NCI-H446 (cell line): ENCODE measurements around the gene PPIG.
"Not testable (repeated sequence)": the region's sequence is repeated elsewhere in the genome, so short reads cannot be mapped to it uniquely, and the experiment has no call there.

Source experiments
- DNase-seq, 2 experiments: peaks; one replicate each; lab custom pipeline; 2025; lab: John Stamatoyannopoulos, UW

PPIG gene

DNA sequence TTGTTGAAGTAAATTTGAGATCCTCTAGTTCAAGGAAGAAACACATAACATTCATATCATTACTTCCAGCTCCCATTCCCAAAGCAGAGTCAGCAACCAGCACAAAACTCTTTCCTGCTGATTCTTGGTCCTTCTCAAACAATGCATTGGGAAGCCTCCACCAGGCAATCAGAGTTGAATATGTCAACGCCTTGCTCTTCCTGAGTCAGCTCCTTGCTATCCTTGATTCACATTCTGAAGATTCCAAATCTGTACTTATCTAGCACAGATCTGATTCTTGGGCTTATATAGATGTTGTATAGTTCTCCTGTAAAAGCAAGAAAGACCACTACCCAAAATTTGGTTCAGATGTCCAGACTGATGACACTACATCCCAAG is 80.4 kb downstream of the PPIG start:
- DNase-seq, result no peak

GRCh38 chr2:169664978-169665930 is 81.1 kb downstream of the PPIG start:
- no peak for DNase-seq

- DNase-seq, result no peak
Measured at GRCh38 chr2:169667583-169667982, 83.4 kb downstream of the PPIG start.

GRCh38 chr2:169670215-169670651 is 86.1 kb downstream of the PPIG start:
- DNase-seq, result no peak

DNA sequence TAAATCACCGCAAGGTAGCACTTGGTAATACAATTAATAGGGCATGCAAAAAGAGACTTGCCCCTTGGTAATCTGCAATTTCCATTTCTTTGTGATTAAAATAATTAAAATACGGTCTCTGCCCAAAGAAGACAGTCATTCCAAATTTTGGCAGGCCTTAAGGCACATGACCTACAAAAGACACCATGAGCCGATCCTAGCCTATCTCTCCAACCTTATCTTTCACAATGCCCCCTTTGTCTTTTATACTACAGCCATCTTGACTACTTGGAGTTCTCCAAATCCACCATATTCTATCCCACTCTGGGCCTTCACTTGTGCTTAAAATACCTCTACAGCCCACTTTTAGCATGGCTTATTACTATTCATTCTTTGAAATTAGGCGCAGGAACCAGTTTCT is 86.8 kb downstream of the PPIG start:
- DNase-seq, result no peak

DNA sequence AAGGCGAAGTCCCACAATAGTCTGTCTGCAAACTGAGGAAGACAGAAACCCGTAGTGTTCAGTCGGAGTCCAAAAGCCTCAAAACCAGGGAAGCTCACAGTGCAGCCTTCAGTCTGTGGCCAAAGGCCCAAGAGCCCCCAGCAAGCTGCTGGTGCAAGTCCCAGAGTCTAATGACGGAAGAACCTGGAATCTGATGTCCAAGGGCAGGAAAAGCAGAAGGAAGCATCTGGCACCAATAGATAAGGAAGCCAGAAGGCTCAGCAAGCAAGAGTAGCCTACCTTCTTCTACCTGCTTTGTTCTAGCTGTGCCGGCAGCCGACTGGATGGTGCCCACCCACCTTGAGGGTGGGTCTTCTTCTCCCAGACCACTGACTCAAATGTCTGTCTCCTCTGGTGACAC is 88.3 kb downstream of the PPIG start:
- no peak for DNase-seq

DNA sequence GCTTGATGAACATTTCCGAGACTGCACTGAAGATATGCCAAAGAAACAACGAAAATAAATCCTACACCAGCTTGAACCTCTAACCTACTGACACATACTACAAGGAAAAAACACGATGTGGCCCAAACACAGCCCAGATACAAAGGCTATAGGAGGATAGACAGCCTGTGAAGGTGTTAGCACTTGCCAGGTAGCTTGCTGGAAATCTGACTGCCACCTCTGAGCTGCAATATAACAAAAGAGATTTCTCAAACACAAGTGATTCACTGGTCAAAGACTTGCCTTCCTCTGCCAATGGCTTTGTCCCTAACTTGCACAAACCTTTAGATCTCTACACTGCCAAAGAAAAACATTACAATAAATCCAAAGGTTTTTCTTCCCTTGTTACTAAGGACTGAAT is 89.0 kb downstream of the PPIG start:
- DNase-seq, result no peak

DNA sequence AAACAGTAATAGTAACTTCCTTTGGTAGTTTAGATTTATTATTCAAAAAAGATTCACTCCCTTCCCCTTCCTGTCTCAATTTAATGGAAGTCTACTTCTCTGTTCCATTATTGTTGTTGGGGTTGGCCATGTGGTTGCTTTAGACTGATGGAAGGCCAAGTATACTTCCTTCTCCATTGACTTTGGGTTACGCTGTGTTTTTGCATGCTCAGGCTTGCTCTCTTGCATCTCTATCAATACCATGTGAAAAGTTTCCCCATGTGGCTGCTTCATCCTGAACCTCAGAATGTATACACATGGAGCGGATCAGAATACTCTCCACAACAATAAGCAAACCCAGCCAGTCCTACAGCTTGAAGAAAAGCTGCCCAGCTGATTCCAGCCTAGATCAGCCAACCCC is 89.8 kb downstream of the PPIG start:
- no peak for DNase-seq

GRCh38 chr2:169676357-169676756 is 92.2 kb downstream of the PPIG start:
- DNase-seq, result no peak

DNA sequence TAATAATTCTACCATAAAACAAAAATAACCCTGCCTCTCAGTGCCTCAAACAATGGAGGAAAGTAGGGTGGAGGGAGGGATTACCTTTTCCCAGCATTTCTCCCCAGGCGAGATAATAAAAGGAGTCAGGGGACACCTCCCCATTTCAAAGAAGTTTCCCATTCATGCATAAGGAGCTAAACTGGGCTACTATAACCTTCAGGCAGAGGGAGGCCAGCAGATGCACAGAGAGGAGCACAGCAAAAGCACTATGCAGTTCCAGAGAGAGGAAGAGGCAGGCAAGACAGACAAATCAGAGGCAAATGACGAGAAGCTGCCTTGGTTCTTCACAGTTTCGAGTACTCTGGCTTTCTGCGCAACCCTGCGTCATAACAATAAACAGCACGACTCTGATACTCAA is 92.7 kb downstream of the PPIG start:
- DNase-seq, result no peak

- no peak for DNase-seq
Measured at GRCh38 chr2:169683054-169683424, 98.9 kb downstream of the PPIG start.

DNA sequence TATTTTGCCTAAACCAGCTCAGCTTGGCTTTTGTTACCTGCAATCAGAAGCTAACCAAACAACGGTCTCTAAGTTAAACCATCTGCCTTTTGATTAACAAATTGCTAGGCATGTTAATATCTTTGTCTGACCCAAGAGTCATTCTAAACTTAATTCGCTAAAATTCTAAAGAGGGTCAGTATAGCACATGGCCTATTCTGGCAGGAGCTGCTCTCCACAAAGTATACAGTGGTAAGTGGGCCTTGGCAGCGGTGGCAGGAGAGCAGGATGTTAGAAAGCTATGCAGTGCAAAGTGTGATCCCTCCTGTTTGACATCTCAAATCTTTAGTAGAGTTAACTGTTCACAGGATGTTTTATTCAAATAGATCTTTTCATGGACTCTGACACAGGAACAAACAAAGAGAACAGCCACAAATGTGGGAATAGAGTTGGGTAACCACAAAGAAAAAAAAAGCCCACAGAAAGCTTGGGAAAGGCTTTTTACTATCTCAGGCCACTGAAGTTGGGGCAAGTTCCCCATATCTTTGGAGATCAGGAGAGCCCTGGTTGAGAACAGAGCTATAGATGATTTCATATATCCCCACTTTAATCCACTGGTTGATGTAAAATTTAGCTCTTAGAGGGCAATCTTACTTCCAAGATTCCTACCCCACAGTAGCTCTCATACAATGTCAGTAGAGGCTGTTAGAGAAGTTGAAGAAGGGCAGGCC is 99.4 kb downstream of the PPIG start:
- no peak for DNase-seq

DNA sequence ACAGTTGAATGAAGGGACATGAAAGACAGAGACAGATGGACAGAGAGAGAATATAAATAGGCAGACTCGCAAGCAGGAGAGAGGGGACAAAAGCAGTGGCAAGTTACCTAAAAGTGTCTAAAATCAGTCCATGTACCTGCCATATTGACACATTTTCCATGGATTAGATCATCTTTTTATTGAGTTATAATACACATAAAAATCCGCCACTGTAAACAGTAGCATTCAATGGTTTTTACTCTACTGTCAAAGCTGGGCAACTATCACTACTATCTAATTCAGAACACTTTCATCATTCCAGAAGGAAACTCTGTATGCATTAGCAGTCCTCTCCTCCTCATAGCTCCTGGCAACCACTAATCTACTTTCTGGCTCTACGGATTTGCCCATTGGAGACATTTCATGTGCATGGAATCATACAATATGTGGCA is 100.0 kb downstream of the PPIG start:
- DNase-seq, result no peak

GRCh38 chr2:169684712-169685111 is 100.6 kb downstream of the PPIG start:
- DNase-seq, result not testable (repeated sequence)

DNA sequence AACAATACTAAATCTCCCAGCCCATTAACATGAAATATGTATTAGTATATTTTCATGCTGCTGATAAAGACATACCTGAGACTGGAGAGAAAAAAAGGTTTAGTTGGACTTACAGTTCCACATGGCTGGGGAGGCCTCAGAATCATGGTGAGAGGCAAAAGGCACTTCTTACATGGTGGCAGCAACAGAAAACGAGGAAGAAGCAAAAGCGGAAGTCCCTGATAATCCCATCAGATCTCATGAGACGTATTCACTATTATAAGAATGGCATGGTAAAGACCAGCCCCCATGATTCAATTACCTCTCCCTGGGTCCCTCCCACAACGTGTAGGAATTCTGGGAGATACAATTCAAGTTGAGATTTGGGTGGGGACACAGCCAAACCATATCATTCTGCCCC is 102.7 kb downstream of the PPIG start:
- DNase-seq, result not testable (repeated sequence)

- not testable (repeated sequence) for DNase-seq
Measured at GRCh38 chr2:169687943-169688342, 103.8 kb downstream of the PPIG start.

- DNase-seq, result no peak
Measured at GRCh38 chr2:169690958-169691357, 106.8 kb downstream of the PPIG start.
